Natural killer cell (primary cell): ENCODE data around the gene FXYD1. TPM values are rescaled to one million over a fixed set of nuclear protein-coding genes. Genes with fewer than 3 reads are reported as not detected.

Source experiments
- ATAC-seq, 3 donors: fragments of 150-1000 bp in 2 of 3; fragments of 200-7000 bp in 1 of 3; cut with Tn5 transposase; 1 replicate in 1 of 3; 2 replicates in 2 of 3; pipeline ENCODE4 v1.10.0; 2021; ENCODE audit warnings: mild to moderate bottlenecking in 2 of 3, moderate library complexity in 2 of 3
- DNase-seq, 2 donors: peaks; one replicate each; pipeline versions ENCODE4 v3.0.0 to v3.0.0-alpha.2; 2013 to 2021; ENCODE audit warnings: mixed read lengths in 1 of 2
- H3K27ac ChIP-seq: one replicate; pipeline ENCODE4 v1.5.1; 2013; ENCODE audit warnings: mild to moderate bottlenecking, low read length
- H3K27me3 ChIP-seq: one replicate; pipeline ENCODE4 v1.6.1; 2013; ENCODE audit warnings: low read length; ENCODE audit not compliant: control insufficient read depth, insufficient read depth
- H3K36me3 ChIP-seq: one replicate; pipeline ENCODE4 v1.6.1; 2013; ENCODE audit warnings: low read length; ENCODE audit not compliant: control insufficient read depth, insufficient read depth
- H3K4me1 ChIP-seq: one replicate; pipeline ENCODE4 v1.6.1; 2013; ENCODE audit warnings: low read length; ENCODE audit not compliant: control insufficient read depth, insufficient read depth
- H3K4me3 ChIP-seq: one replicate; pipeline ENCODE4 v1.5.1; 2013; ENCODE audit warnings: low read length
- H3K9me3 ChIP-seq: one replicate; pipeline ENCODE4 v1.6.1; 2013; ENCODE audit warnings: low read length; ENCODE audit not compliant: control insufficient read depth, insufficient read depth
- H3K27ac Mint-ChIP-seq, 2 donors: one replicate each; pipeline ENCODE4 v1.8.0; 2022; ENCODE audit warnings: mild to moderate bottlenecking in 2 of 2, mixed read lengths in 2 of 2, moderate library complexity in 1 of 2
- H3K27me3 Mint-ChIP-seq, 2 donors: one replicate each; pipeline ENCODE4 v1.8.0; 2022; ENCODE audit warnings: low read depth in 2 of 2, mixed read lengths in 2 of 2
- H3K36me3 Mint-ChIP-seq: one replicate; pipeline ENCODE4 v1.8.0; 2022; ENCODE audit warnings: mixed read lengths
- H3K4me1 Mint-ChIP-seq, 2 donors: one replicate each; pipeline ENCODE4 v1.8.0; 2022; ENCODE audit warnings: mixed read lengths in 2 of 2
- H3K4me3 Mint-ChIP-seq: one replicate; pipeline ENCODE4 v1.8.0; 2022; ENCODE audit warnings: mild to moderate bottlenecking, moderate library complexity, mixed read lengths
- H3K9me3 Mint-ChIP-seq, 2 donors: one replicate each; pipeline ENCODE4 v1.8.0; 2022; ENCODE audit warnings: mixed read lengths in 2 of 2
- WGBS: methylation state at CpG from one replicate; pipeline ENCODE4 v1.1.7; 2013; ENCODE audit warnings: missing lambda C conversion rate; ENCODE audit not compliant: insufficient coverage; 5-methylcytosine and 5-hydroxymethylcytosine counted together
- intact Hi-C: fragments of 100-400 bp; cut with micrococcal nuclease; formaldehyde crosslinking; loops from one replicate; pipeline ENCODE4 v1.14.2; 2022
- total RNA-seq, 4 donors: library from RNA; stranded (reverse); fragments of 120-200 nt in 1 of 4; gene quantifications; one replicate each; pipeline versions ENCODE4 v1.2.3 to v1.2.4, GENCODE V29; 2013 to 2022
- TF ChIP-seq, protein P1 (sequence below): fragments of 200-600 bp; IDR thresholded peaks from one replicate; pipeline ENCODE4 v1.8.0; 2022; ENCODE audit warnings: antibody characterized with exemption

Gene FXYD1
- total RNA-seq, 3 donors from 2014 or later (not counting 1 experiment from before 2014, with no cell fraction given), result not detected

DNA sequence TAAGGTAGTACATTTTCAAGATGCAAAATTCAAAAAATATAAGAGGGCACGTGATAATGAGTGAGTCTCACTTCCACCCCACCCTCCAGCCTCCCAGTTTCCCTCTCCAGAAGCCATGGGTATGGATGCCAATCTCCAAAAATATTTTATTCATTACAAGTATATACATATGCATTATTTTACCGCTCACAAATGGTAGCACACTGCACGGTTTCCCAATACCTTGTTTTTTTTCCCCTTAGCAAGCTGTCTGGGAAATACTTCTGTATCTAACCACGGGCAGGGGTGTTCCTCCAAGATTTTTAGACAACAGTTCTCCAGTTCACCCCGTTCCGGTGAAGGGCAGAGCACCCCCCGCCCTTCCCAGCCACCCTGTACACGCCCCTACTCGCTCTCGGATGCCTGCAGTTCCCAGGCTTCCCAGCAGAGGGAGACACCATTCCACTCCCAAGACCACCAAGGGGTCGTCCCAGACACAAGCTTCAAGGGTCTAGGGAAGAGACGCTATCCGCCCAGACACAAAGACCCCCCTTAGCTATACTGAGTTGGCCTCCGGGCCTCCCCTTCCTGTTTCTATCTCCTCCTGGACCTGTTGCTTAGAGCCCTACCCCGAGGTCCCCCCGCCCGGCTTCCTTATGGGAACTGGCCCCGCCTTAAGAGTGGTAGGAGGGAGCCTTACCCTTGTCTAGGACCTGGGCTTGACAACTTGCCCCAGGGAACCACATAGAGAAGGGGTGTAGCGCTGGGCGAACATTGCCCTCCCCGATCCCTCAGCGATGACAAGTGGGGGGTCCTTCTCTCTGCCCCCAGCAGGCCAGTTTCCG is 24.1 kb upstream of the FXYD1 start:
- TF ChIP-seq, protein P1, sequence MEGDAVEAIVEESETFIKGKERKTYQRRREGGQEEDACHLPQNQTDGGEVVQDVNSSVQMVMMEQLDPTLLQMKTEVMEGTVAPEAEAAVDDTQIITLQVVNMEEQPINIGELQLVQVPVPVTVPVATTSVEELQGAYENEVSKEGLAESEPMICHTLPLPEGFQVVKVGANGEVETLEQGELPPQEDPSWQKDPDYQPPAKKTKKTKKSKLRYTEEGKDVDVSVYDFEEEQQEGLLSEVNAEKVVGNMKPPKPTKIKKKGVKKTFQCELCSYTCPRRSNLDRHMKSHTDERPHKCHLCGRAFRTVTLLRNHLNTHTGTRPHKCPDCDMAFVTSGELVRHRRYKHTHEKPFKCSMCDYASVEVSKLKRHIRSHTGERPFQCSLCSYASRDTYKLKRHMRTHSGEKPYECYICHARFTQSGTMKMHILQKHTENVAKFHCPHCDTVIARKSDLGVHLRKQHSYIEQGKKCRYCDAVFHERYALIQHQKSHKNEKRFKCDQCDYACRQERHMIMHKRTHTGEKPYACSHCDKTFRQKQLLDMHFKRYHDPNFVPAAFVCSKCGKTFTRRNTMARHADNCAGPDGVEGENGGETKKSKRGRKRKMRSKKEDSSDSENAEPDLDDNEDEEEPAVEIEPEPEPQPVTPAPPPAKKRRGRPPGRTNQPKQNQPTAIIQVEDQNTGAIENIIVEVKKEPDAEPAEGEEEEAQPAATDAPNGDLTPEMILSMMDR, result peak; percentile 87
- H3K4me3 ChIP-seq, result no peak overlapping the region
- peak; percentile 68 to 85 for DNase-seq
- ATAC-seq, result peak; percentile 73 to 98 (median 93)
- Mint-ChIP-seq H3K9me3 (no peaks in the 10 kb centered on the region), H3K27me3 (no peaks in the 10 kb centered on the region), H3K36me3 (no peaks in the 10 kb centered on the region), H3K27ac (peak overlapping the region in 1 of 2 donors; percentile 27), H3K4me3 (no peak overlapping the region), H3K4me1 (peaks cover 6 to 8% of the 10 kb centered on the region in 2 donors)
- no peaks in the 10 kb centered on the region for H3K9me3 ChIP-seq
- peaks cover 7% of the 10 kb centered on the region for H3K4me1 ChIP-seq
- H3K27ac ChIP-seq, result no peak overlapping the region
- no peaks in the 10 kb centered on the region for H3K36me3 ChIP-seq
- 14% methylated on average over 22 of the region's 23 CpGs for WGBS
- intact Hi-C loops, result no loop called here
- peaks cover 5% of the 10 kb centered on the region for H3K27me3 ChIP-seq

- Mint-ChIP-seq H3K9me3 (no peaks in the 10 kb centered on the region), H3K4me3 (no peak within 1 kb of the TSS), H3K27ac (peak within 1 kb of the TSS in 1 of 2 donors; percentile 27), H3K36me3 (no peaks in the 10 kb centered on the region), H3K27me3 (no peaks in the 10 kb centered on the region), H3K4me1 (peaks cover 6 to 8% of the 10 kb centered on the region in 2 donors)
- Histone ChIP-seq H3K4me3 (no peak within 1 kb of the TSS), H3K4me1 (peaks cover 7% of the 10 kb centered on the region), H3K36me3 (no peaks in the 10 kb centered on the region), H3K27me3 (peaks cover 5% of the 10 kb centered on the region), H3K9me3 (no peaks in the 10 kb centered on the region), H3K27ac (no peak within 1 kb of the TSS)
- intact Hi-C loops, result no loop called here
- ATAC-seq (no peak), DNase-seq (no peak)
- WGBS, result 87% methylated on average over 14 of the region's 14 CpGs
- TF ChIP-seq, protein P1, result no peak
These were observed 23.3 kb upstream of the FXYD1 start, which contains the start of gene FXYD3 for GRCh38 chr19:35115177-35115951. Gene FXYD3, plus strand, starts transcription at chr19:35115823. Its CDS starts 3,554 bp downstream, at chr19:35119377.

GRCh38 chr19:35116072-35116801 is 22.4 kb upstream of the FXYD1 start:
- no peaks in the 10 kb centered on the region for H3K36me3 ChIP-seq
- TF ChIP-seq, protein P1, result no peak
- H3K27ac Mint-ChIP-seq, result no peak overlapping the region
- peaks cover 5% of the 10 kb centered on the region for H3K27me3 ChIP-seq
- H3K4me3 Mint-ChIP-seq, result no peak overlapping the region
- peaks cover 6 to 8% of the 10 kb centered on the region in 2 donors for H3K4me1 Mint-ChIP-seq
- no peaks in the 10 kb centered on the region for H3K36me3 Mint-ChIP-seq
- H3K9me3 ChIP-seq, result no peaks in the 10 kb centered on the region
- intact Hi-C loops, result no loop called here
- DNase-seq (no peak), ATAC-seq (no peak)
- WGBS, result 96% methylated on average over 12 of the region's 13 CpGs
- H3K9me3 Mint-ChIP-seq, result no peaks in the 10 kb centered on the region
- H3K4me3 ChIP-seq, result no peak overlapping the region
- H3K4me1 ChIP-seq, result peaks cover 7% of the 10 kb centered on the region
- H3K27me3 Mint-ChIP-seq, result no peaks in the 10 kb centered on the region
- no peak overlapping the region for H3K27ac ChIP-seq
